Measurements from ENCODE around the gene SYTL3. TPM values are rescaled to one million over a fixed set of nuclear protein-coding genes. Genes with fewer than 3 reads are reported as not detected.

The SYTL3 gene
- total RNA-seq, 6 donors from 2014 or later = 10.3 to 28.3 (median 20.0) TPM

GRCh38 chr6:158624684-158625682, 24.9 kb upstream of the SYTL3 start:
- H3K36me3 ChIP-seq = peaks cover 8 to 82% (median 54%) of the 10 kb centered on the region in 4 donors
- H3K4me1 ChIP-seq = no peaks in the 10 kb centered on the region
- TF ChIP-seq POLR2AphosphoS5 (IDR thresholded peaks at IDR 0.05) (no peak), POLR2A (IDR thresholded peaks at IDR 0.05) (no peak), EP300 (IDR thresholded peaks at IDR 0.05) (no peak)
- TF ChIP-seq, protein P1, sequence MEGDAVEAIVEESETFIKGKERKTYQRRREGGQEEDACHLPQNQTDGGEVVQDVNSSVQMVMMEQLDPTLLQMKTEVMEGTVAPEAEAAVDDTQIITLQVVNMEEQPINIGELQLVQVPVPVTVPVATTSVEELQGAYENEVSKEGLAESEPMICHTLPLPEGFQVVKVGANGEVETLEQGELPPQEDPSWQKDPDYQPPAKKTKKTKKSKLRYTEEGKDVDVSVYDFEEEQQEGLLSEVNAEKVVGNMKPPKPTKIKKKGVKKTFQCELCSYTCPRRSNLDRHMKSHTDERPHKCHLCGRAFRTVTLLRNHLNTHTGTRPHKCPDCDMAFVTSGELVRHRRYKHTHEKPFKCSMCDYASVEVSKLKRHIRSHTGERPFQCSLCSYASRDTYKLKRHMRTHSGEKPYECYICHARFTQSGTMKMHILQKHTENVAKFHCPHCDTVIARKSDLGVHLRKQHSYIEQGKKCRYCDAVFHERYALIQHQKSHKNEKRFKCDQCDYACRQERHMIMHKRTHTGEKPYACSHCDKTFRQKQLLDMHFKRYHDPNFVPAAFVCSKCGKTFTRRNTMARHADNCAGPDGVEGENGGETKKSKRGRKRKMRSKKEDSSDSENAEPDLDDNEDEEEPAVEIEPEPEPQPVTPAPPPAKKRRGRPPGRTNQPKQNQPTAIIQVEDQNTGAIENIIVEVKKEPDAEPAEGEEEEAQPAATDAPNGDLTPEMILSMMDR (IDR thresholded peaks at IDR 0.05) = no peak
- DNase-seq (peak in 1 of 2 donors; percentile 70), ATAC-seq (ENCODE audit: low FRiP score in 2 of 2) (no peak)
- WGBS, 2 donors = 92 to 93% methylated on average over 18 to 22 of the region's 25 CpGs
- no peaks in the 10 kb centered on the region for H3K9me3 ChIP-seq
- H3K27me3 ChIP-seq = no peaks in the 10 kb centered on the region
- no peak overlapping the region for H3K4me3 ChIP-seq
- H3K27ac ChIP-seq = no peak overlapping the region

DNA sequence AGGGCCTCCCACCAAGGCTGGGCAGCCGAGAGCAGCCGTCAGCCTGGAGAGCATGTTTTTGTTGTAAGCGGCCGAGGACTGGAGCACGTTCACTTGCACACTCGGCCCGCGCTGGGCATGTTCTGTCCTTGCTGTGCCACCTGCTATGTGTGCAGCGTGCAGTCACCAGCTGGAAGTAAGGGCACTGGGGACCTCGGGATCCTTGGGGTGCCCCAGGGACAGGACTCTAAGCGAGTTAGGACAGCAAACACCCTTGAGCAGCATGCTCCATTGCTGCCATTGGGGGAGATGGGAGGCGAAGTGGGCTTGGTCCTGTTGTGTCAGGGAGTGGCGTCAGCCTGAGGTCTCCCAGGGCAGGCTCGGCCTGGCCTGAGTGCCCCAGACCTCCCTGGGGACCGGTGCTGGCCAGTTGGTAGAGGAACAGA, 24.0 kb upstream of the SYTL3 start:
- Histone ChIP-seq H3K9me3 (no peaks in the 10 kb centered on the region), H3K4me3 (no peak overlapping the region), H3K36me3 (peaks cover 4 to 82% (median 54%) of the 10 kb centered on the region in 4 donors), H3K27ac (no peak overlapping the region), H3K4me1 (peaks cover under 1 to 5% (median 3%) of the 10 kb centered on the region in 4 donors), H3K27me3 (no peaks in the 10 kb centered on the region)
- no peak for TF ChIP-seq POLR2A (IDR thresholded peaks at IDR 0.05)
- 95 to 98% methylated on average over 11 to 15 of the region's 15 CpGs for WGBS, 2 donors
- DNase-seq (no peak), ATAC-seq (ENCODE audit: low FRiP score in 2 of 2) (no peak)

DNA sequence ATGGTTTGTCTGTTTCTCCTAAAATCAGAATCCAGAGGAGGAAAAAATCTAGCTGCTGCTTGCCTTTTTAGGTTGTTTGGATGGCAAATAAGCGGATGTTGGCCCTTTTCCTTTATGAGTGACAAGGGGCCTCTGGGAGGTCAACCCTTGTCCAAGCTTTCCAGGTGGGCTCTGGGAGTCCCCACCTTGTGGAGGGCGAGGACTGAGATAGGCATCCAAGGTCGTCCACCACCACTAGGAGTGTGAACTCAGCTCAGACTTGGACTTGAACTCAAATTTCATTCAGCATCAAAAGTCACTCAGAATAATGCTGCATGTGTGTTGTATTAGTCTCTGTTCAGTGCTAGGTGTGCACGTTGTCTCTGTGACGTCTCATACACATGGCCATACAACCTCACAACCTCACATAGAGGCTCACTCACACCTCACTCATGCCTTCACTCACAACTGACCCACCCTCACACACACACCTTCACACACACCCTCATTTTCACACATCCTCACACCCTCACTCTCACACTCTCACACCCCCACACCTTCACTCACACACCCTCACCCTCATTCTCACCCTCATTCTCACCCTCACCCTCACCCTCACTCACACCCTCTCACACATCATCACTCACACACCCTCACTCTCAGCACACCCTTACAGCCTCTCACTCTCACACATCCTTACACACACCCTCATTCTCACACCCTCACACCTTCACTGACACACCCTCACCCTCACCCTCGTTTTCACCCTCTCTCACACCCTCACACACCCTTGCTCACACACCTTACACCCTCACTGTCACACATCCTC, 23.3 kb upstream of the SYTL3 start:
- DNase-seq (no peak), ATAC-seq (ENCODE audit: low FRiP score in 2 of 2) (no peak)
- Histone ChIP-seq H3K4me3 (no peak overlapping the region), H3K4me1 (peaks cover 7 to 12% (median 9%) of the 10 kb centered on the region in 4 donors), H3K27me3 (no peaks in the 10 kb centered on the region), H3K36me3 (peaks cover 4 to 81% (median 53%) of the 10 kb centered on the region in 4 donors), H3K9me3 (no peaks in the 10 kb centered on the region), H3K27ac (no peak overlapping the region)
- 91 to 93% methylated on average over 6 of the region's 6 CpGs for WGBS, 2 donors
- TF ChIP-seq, protein P1 (IDR thresholded peaks at IDR 0.05) = no peak
- TF ChIP-seq POLR2AphosphoS5 (IDR thresholded peaks at IDR 0.05) (no peak), POLR2A (IDR thresholded peaks at IDR 0.05) (no peak), EP300 (IDR thresholded peaks at IDR 0.05) (no peak)

- H3K36me3 ChIP-seq = peaks cover 4 to 73% (median 47%) of the 10 kb centered on the region in 4 donors
- ATAC-seq (ENCODE audit: low FRiP score in 2 of 2) = no peak
- no peak overlapping the region for H3K27ac ChIP-seq
- no peaks in the 10 kb centered on the region for H3K27me3 ChIP-seq
- H3K9me3 ChIP-seq = no peaks in the 10 kb centered on the region
- 93 to 97% methylated on average over 19 to 20 of the region's 20 CpGs for WGBS, 2 donors
- DNase-seq = peak in 1 of 2 donors; percentile 11
- H3K4me3 ChIP-seq = no peak overlapping the region
- peaks cover 15 to 20% (median 17%) of the 10 kb centered on the region in 4 donors for H3K4me1 ChIP-seq
- TF ChIP-seq POLR2AphosphoS5 (IDR thresholded peaks at IDR 0.05) = no peak
- no peak for TF ChIP-seq EP300 (IDR thresholded peaks at IDR 0.05)
- TF ChIP-seq, protein P1 (IDR thresholded peaks at IDR 0.05) = no peak
- no peak for TF ChIP-seq POLR2A (IDR thresholded peaks at IDR 0.05)
Measured at GRCh38 chr6:158627168-158627939, 22.5 kb upstream of the SYTL3 start.

All from upper lobe of left lung (tissue), 6 donors.